DMS53 treated with DMSO at 0.1 percent for 48 hours (cell line): Measurements from ENCODE around the gene PCNX1.
"Not testable (repeated sequence)": the region's sequence is repeated elsewhere in the genome, so short reads cannot be mapped to it uniquely, and the experiment has no call there.

Source experiments
- DNase-seq: peaks from one replicate; lab custom pipeline; 2025; ENCODE audit not compliant: unreplicated experiment; lab: John Stamatoyannopoulos, UW

The PCNX1 gene

GRCh38 chr14:70915415-70915814, 8.2 kb downstream of the PCNX1 start:
- no peak for DNase-seq

GRCh38 chr14:70916300-70916699, 9.0 kb downstream of the PCNX1 start:
- DNase-seq: no peak

GRCh38 chr14:70916799-70917198, 9.5 kb downstream of the PCNX1 start:
- DNase-seq: no peak

GRCh38 chr14:70917633-70918032, 10.4 kb downstream of the PCNX1 start:
- no peak for DNase-seq

- DNase-seq: no peak
Measured at GRCh38 chr14:70919774-70920173, 12.5 kb downstream of the PCNX1 start.

GRCh38 chr14:70920608-70921007, 13.3 kb downstream of the PCNX1 start:
- no peak for DNase-seq

- DNase-seq: no peak
Measured at GRCh38 chr14:70921669-70922068, 14.4 kb downstream of the PCNX1 start.

GRCh38 chr14:70924521-70924920, 17.3 kb downstream of the PCNX1 start:
- no peak for DNase-seq

- DNase-seq: no peak
Measured at GRCh38 chr14:70926235-70926830, 19.1 kb downstream of the PCNX1 start.

GRCh38 chr14:70931008-70931407, 23.7 kb downstream of the PCNX1 start:
- DNase-seq: no peak

GRCh38 chr14:70934084-70934483, 26.8 kb downstream of the PCNX1 start:
- DNase-seq: no peak

GRCh38 chr14:70934502-70935134, 27.4 kb downstream of the PCNX1 start:
- DNase-seq: no peak

- no peak for DNase-seq
Measured at GRCh38 chr14:70935135-70935534, 27.9 kb downstream of the PCNX1 start.

GRCh38 chr14:70939693-70940092, 32.4 kb downstream of the PCNX1 start:
- not testable (repeated sequence) for DNase-seq

GRCh38 chr14:70941637-70942341, 34.5 kb downstream of the PCNX1 start:
- DNase-seq: not testable (repeated sequence)

GRCh38 chr14:70942342-70942706, 35.1 kb downstream of the PCNX1 start:
- DNase-seq: no peak

GRCh38 chr14:70942721-70943120, 35.5 kb downstream of the PCNX1 start:
- DNase-seq: not testable (repeated sequence)

GRCh38 chr14:70943838-70944237, 36.6 kb downstream of the PCNX1 start:
- no peak for DNase-seq

- DNase-seq: no peak
Measured at GRCh38 chr14:70947739-70948138, 40.5 kb downstream of the PCNX1 start.

- DNase-seq: no peak
Measured at GRCh38 chr14:70952485-70952884, 45.2 kb downstream of the PCNX1 start.

- DNase-seq: no peak
Measured at GRCh38 chr14:70954068-70954467, 46.8 kb downstream of the PCNX1 start.
